ENCODE measurements around the gene ASTN2. TPM values are rescaled to one million over a fixed set of nuclear protein-coding genes. Genes with fewer than 3 reads are reported as not detected.

The ASTN2 gene
- total RNA-seq, 1 donor from 2014 or later: 0.53 TPM

- no peak for FAIRE-seq
- Histone ChIP-seq H3K4me3 (ENCODE audit: low read depth, low read length) (no peak overlapping the region), H3K27me3 (ENCODE audit: control insufficient read depth, insufficient read depth, low read length) (no peaks in the 10 kb centered on the region), H3K36me3 (ENCODE audit: control insufficient read depth, insufficient read depth, low read length) (no peaks in the 10 kb centered on the region)
- no peak for TF ChIP-seq CTCF (IDR thresholded peaks at IDR 0.05; ENCODE audit: insufficient read depth, low read length, severe bottlenecking)
- no peak for DNase-seq (ENCODE audit: low read depth)
Measured at GRCh38 chr9:116815835-116816234, 599.0 kb downstream of the ASTN2 start.

GRCh38 chr9:116813031-116813300, 601.9 kb downstream of the ASTN2 start:
- H3K27me3 ChIP-seq (ENCODE audit: control insufficient read depth, insufficient read depth, low read length): no peaks in the 10 kb centered on the region
- FAIRE-seq: no peak
- TF ChIP-seq CTCF (IDR thresholded peaks at IDR 0.05; ENCODE audit: insufficient read depth, low read length, severe bottlenecking): no peak
- no peak for DNase-seq (ENCODE audit: low read depth)
- no peaks in the 10 kb centered on the region for H3K36me3 ChIP-seq (ENCODE audit: control insufficient read depth, insufficient read depth, low read length)
- H3K4me3 ChIP-seq (ENCODE audit: low read depth, low read length): no peak overlapping the region

GRCh38 chr9:116812231-116813030, 602.4 kb downstream of the ASTN2 start:
- no peak for TF ChIP-seq CTCF (IDR thresholded peaks at IDR 0.05; ENCODE audit: insufficient read depth, low read length, severe bottlenecking)
- DNase-seq (ENCODE audit: low read depth): peak; percentile 41
- H3K36me3 ChIP-seq (ENCODE audit: control insufficient read depth, insufficient read depth, low read length): no peaks in the 10 kb centered on the region
- no peak overlapping the region for H3K4me3 ChIP-seq (ENCODE audit: low read depth, low read length)
- FAIRE-seq: no peak
- no peaks in the 10 kb centered on the region for H3K27me3 ChIP-seq (ENCODE audit: control insufficient read depth, insufficient read depth, low read length)

DNA sequence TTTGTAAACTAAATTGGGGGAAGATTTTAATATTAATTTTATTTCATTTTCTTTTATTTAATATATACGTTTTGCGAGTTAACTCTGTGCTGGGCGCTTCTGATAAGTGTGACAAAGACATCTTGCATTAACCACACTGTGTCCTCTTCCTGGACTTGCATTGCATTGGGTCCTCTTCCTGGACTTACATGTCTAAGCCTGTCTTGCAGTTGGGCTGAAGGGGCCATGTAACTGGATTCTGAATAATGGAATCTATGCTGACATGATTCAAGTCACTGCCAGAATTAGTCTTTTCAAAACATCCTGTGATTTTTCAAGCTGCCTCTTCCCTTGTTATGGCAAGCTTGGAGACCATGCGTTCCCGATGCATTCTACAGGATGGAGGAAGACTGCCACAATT, 605.2 kb downstream of the ASTN2 start:
- Histone ChIP-seq H3K27me3 (ENCODE audit: control insufficient read depth, insufficient read depth, low read length) (no peaks in the 10 kb centered on the region), H3K4me3 (ENCODE audit: low read depth, low read length) (no peak overlapping the region), H3K36me3 (ENCODE audit: control insufficient read depth, insufficient read depth, low read length) (no peaks in the 10 kb centered on the region)
- peak; percentile 79 for DNase-seq (ENCODE audit: low read depth)
- no peak for TF ChIP-seq CTCF (IDR thresholded peaks at IDR 0.05; ENCODE audit: insufficient read depth, low read length, severe bottlenecking)
- FAIRE-seq: no peak

DNA sequence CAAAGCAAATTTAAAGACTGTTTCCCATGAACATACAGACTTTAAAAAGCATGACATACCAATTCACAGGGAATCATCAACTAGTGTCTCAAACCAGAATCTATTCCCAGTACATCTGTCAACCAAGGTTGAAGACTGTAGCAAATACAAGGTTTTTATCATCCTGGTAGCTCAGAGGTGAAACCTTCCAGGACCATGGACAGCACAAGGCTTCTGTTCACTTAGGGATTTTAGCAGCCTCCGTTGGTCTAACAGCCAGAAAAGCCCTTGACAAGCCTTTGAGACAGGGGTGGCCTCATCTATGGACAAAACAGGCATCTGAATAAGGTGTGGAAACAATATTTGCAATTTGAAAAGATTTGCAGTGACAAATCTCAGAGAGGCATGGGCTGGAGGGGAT, 608.8 kb downstream of the ASTN2 start:
- FAIRE-seq (no peak), DNase-seq (ENCODE audit: low read depth) (peak; percentile 33)
- TF ChIP-seq CTCF (IDR thresholded peaks at IDR 0.05; ENCODE audit: insufficient read depth, low read length, severe bottlenecking): no peak

GRCh38 chr9:116800885-116801284, 614.0 kb downstream of the ASTN2 start:
- DNase-seq (ENCODE audit: low read depth) (no peak), FAIRE-seq (no peak)
- Histone ChIP-seq H3K36me3 (ENCODE audit: control insufficient read depth, insufficient read depth, low read length) (no peaks in the 10 kb centered on the region), H3K4me3 (ENCODE audit: low read depth, low read length) (no peak overlapping the region), H3K27me3 (ENCODE audit: control insufficient read depth, insufficient read depth, low read length) (no peaks in the 10 kb centered on the region)
- TF ChIP-seq CTCF (IDR thresholded peaks at IDR 0.05; ENCODE audit: insufficient read depth, low read length, severe bottlenecking): no peak

More for the DNA sequence above, 608.8 kb downstream of the ASTN2 start:
- no peaks in the 10 kb centered on the region for H3K27me3 ChIP-seq (ENCODE audit: control insufficient read depth, insufficient read depth, low read length)
- no peak overlapping the region for H3K4me3 ChIP-seq (ENCODE audit: low read depth, low read length)
- H3K36me3 ChIP-seq (ENCODE audit: control insufficient read depth, insufficient read depth, low read length): no peaks in the 10 kb centered on the region

Measured in bronchial epithelial cell (primary cell).